MM.1S (cell line): ENCODE data around the gene ADAM23.

Source experiments
- DNase-seq: peaks from one replicate; pipeline ENCODE4 v3.0.0-alpha.2; 2015
- H2AFZ ChIP-seq: fragments of 300-600 bp; sonication (generic); 2 replicates; pipeline ENCODE4 v1.6.0; 2016; ENCODE audit warnings: antibody characterized with exemption, low read length
- H3F3A ChIP-seq: fragments of 300-600 bp; sonication (generic); 2 replicates; pipeline ENCODE4 v1.6.1; 2016; ENCODE audit warnings: mild to moderate bottlenecking, antibody characterized with exemption, low read length, moderate library complexity, mixed read lengths; ENCODE audit not compliant: insufficient read depth
- H3K27ac ChIP-seq: fragments of 300-600 bp; sonication (generic); 2 replicates; pipeline ENCODE4 v1.5.1; 2016; ENCODE audit warnings: mild to moderate bottlenecking, low read length
- H3K27me3 ChIP-seq: fragments of 300-600 bp; sonication (generic); replicated peaks from 2 replicates; pipeline ENCODE4 v1.6.0; 2016; ENCODE audit warnings: low read length; ENCODE audit not compliant: insufficient read depth
- H3K36me3 ChIP-seq: fragments of 300-600 bp; sonication (generic); replicated peaks from 2 replicates; pipeline ENCODE4 v1.6.1; 2016; ENCODE audit warnings: mild to moderate bottlenecking, low read length, mixed read lengths; ENCODE audit not compliant: insufficient read depth
- H3K4me1 ChIP-seq: fragments of 300-600 bp; sonication (generic); 2 replicates; pipeline ENCODE4 v1.6.1; 2016; ENCODE audit warnings: low read length, mixed read lengths
- H3K4me2 ChIP-seq: fragments of 300-600 bp; sonication (generic); 2 replicates; pipeline ENCODE4 v1.6.0; 2016; ENCODE audit warnings: low read depth, low read length
- H3K4me3 ChIP-seq: fragments of 300-600 bp; sonication (generic); 2 replicates; pipeline ENCODE4 v1.5.1; 2016; ENCODE audit warnings: low read length, mixed read lengths
- H3K79me2 ChIP-seq: fragments of 300-600 bp; sonication (generic); 2 replicates; pipeline ENCODE4 v1.6.1; 2016; ENCODE audit warnings: mixed run types, low read length, mixed read lengths
- H3K9ac ChIP-seq: fragments of 300-600 bp; sonication (generic); 2 replicates; pipeline ENCODE4 v1.6.1; 2016; ENCODE audit warnings: low read length, mixed read lengths
- H3K9me2 ChIP-seq: fragments of 300-600 bp; sonication (generic); replicated peaks from 2 replicates; pipeline ENCODE4 v1.6.1; 2016; ENCODE audit warnings: mild to moderate bottlenecking, low read length, mixed read lengths; ENCODE audit not compliant: insufficient read depth
- H3K9me3 ChIP-seq: fragments of 300-600 bp; sonication (generic); replicated peaks from 2 replicates; pipeline ENCODE4 v1.6.1; 2016; ENCODE audit warnings: mild to moderate bottlenecking, low read length, mixed read lengths; ENCODE audit not compliant: insufficient read depth
- H4K20me1 ChIP-seq: fragments of 300-600 bp; sonication (generic); 2 replicates; pipeline ENCODE4 v1.6.1; 2016; ENCODE audit warnings: mild to moderate bottlenecking, low read length, moderate library complexity, mixed read lengths; ENCODE audit not compliant: insufficient read depth
- CTCF ChIP-seq: fragments of 300-600 bp; sonication (generic); IDR thresholded peaks from 2 replicates; pipeline ENCODE4 v1.5.1; 2016; ENCODE audit warnings: antibody characterized with exemption, low read length, mixed read lengths
- EZH2 ChIP-seq: fragments of 300-600 bp; sonication (generic); optimal IDR thresholded peaks from 2 replicates; pipeline ENCODE3; 2017; ENCODE audit warnings: low read depth, mild to moderate bottlenecking, antibody characterized with exemption, low read length, mixed read lengths
- EZH2phosphoT487 ChIP-seq: fragments of 300-600 bp; sonication (generic); IDR thresholded peaks from 2 replicates; pipeline ENCODE4 v1.6.1; 2018; ENCODE audit warnings: antibody characterized with exemption, low read length

Gene ADAM23

DNA sequence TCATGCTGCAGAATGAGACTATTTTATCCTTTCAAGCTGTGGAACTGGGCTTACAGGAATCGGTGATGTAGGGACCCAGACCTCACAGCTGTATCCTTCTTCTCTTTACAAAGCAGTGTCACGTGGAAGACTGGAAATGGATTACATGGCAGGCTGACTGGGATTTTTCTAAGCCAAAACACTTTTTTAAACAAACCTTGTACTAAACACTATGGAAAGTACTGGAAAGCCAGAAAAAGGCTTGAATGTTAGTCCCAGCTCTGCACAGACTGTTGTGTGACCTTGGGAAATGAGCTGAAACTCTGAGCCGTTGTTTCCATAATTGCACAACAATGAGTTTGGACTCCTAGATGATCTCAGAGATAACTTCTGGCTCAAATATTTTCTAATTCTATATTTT lies 7.6 kb upstream of the ADAM23 start:
- no peaks in the 10 kb centered on the region for H3F3A ChIP-seq
- no peaks in the 10 kb centered on the region for H3K9me3 ChIP-seq
- no peaks in the 10 kb centered on the region for H3K27me3 ChIP-seq
- no peak overlapping the region for H3K9ac ChIP-seq
- H2AFZ ChIP-seq = no peak overlapping the region
- no peaks in the 10 kb centered on the region for H4K20me1 ChIP-seq
- H3K79me2 ChIP-seq = no peaks in the 10 kb centered on the region
- no peak overlapping the region for H3K27ac ChIP-seq
- no peak for DNase-seq
- H3K9me2 ChIP-seq = no peaks in the 10 kb centered on the region
- no peak overlapping the region for H3K4me3 ChIP-seq
- no peaks in the 10 kb centered on the region for H3K36me3 ChIP-seq
- H3K4me1 ChIP-seq = no peaks in the 10 kb centered on the region
- no peak for TF ChIP-seq EZH2phosphoT487
- TF ChIP-seq EZH2 = no peak
- no peak for TF ChIP-seq CTCF
- H3K4me2 ChIP-seq = no peak overlapping the region

- Histone ChIP-seq H3K9me3 (no peaks in the 10 kb centered on the region), H3K27me3 (0 out of 2 replicates have a peak, but pooled peaks cover 6% of the 10 kb centered on the region), H3K4me1 (peaks cover 7% of the 10 kb centered on the region; the same call in 1 of the 2 replicates), H4K20me1 (no peaks in the 10 kb centered on the region), H3F3A (no peaks in the 10 kb centered on the region), H3K36me3 (no peaks in the 10 kb centered on the region), H3K27ac (no peak overlapping the region), H3K4me2 (no peak overlapping the region), H3K79me2 (no peaks in the 10 kb centered on the region), H3K9ac (no peak overlapping the region), H2AFZ (no peak overlapping the region), H3K4me3 (no peak overlapping the region), H3K9me2 (no peaks in the 10 kb centered on the region)
- DNase-seq = no peak
- TF ChIP-seq EZH2 (no peak), EZH2phosphoT487 (no peak), CTCF (no peak)
These were observed 5.1 kb upstream of the ADAM23 start for GRCh38 chr2:206438196-206438724.

DNA sequence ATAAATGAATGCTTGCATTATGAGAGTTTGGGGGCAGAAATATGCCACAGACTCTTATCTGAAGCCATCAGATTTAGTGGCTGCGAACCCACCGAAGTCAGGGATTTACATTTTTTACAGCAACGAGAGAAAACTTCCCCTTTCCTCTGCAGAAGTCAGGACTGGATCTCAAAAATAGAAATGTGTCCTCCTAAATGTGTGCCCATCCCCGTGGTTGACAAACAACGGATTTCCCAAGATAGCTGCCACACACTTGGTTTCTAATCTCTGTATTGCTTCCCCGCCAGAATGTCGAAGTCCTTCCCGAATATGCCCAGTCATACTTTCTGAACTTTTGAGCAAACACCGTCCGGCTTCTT lies 879 bp upstream of the ADAM23 start:
- DNase-seq = no peak
- no peak overlapping the region for H3K27ac ChIP-seq
- H3K4me2 ChIP-seq = peak overlapping the region; percentile 94
- H3K79me2 ChIP-seq = no peaks in the 10 kb centered on the region
- TF ChIP-seq EZH2phosphoT487 = no peak
- TF ChIP-seq EZH2 = no peak
- no peak for TF ChIP-seq CTCF
- H2AFZ ChIP-seq = peak overlapping the region; percentile 84
- H3K9ac ChIP-seq = no peak overlapping the region; the same call in 1 of the 2 replicates
- no peaks in the 10 kb centered on the region for H3K36me3 ChIP-seq
- H4K20me1 ChIP-seq = no peaks in the 10 kb centered on the region
- 0 out of 2 replicates have a peak, but pooled peaks cover 6% of the 10 kb centered on the region for H3K27me3 ChIP-seq
- no peaks in the 10 kb centered on the region for H3F3A ChIP-seq
- no peaks in the 10 kb centered on the region for H3K9me3 ChIP-seq
- H3K4me1 ChIP-seq = peaks cover 15% of the 10 kb centered on the region
- peak overlapping the region; percentile 64; the same call in 1 of the 2 replicates for H3K4me3 ChIP-seq
- H3K9me2 ChIP-seq = no peaks in the 10 kb centered on the region
